Ascending aorta (tissue), 2 donors: ENCODE data around the gene SLC25A10. TPM values are rescaled to one million over a fixed set of nuclear protein-coding genes. Genes with fewer than 3 reads are reported as not detected.

Experiments
- DNase-seq, 2 donors: peaks; one replicate each; pipeline ENCODE4 v3.0.0-alpha.2; 2019; ENCODE audit warnings: low spot score in 2 of 2
- H3K27ac ChIP-seq, 2 donors: fragments of 200-600 bp; sonication (generic); one replicate each; pipeline ENCODE4 v1.5.1; 2016 to 2017; ENCODE audit warnings: mild to moderate bottlenecking in 1 of 2
- H3K27me3 ChIP-seq: fragments of 200-600 bp; sonication (generic); one replicate; pipeline ENCODE4 v1.5.1; 2017
- H3K36me3 ChIP-seq, 2 donors: fragments of 200-600 bp; sonication (generic); one replicate each; pipeline ENCODE4 v1.5.1; 2016
- H3K4me1 ChIP-seq, 2 donors: fragments of 200-600 bp; sonication (generic); one replicate each; pipeline ENCODE4 v1.5.1; 2016 to 2017; ENCODE audit warnings: mild to moderate bottlenecking in 1 of 2
- H3K4me3 ChIP-seq, 2 donors: fragments of 200-600 bp; sonication (generic); one replicate each; pipeline ENCODE4 v1.5.1; 2016 to 2017; ENCODE audit warnings: mild to moderate bottlenecking in 1 of 2
- H3K9me3 ChIP-seq, 2 donors: fragments of 200-600 bp; sonication (generic); one replicate each; pipeline ENCODE4 v1.5.1; 2016
- intact Hi-C: fragments of 100-400 bp; cut with DNase I; formaldehyde crosslinking; loops from one replicate; pipeline ENCODE4 v1.15.1; 2023
- total RNA-seq: library from RNA; depleted of rRNA; stranded (reverse); fragments of >200 nt; gene quantifications from one replicate; pipeline ENCODE4 v1.1.0, GENCODE V29; 2016
- TF ChIP-seq, protein P1 (sequence below), 3 experiments: fragments of 200-600 bp in 2 of 3; fragments of 450-650 bp in 1 of 3; sonication (generic) in 2 of 3; IDR thresholded peaks; one replicate each; pipeline ENCODE4 v1.5.1; 2016 to 2019; ENCODE audit warnings: antibody characterized with exemption in 3 of 3, mild to moderate bottlenecking in 1 of 3, moderate library complexity in 1 of 3

SLC25A10 gene
- total RNA-seq, 1 donor from 2014 or later, result 0.53 TPM

DNA sequence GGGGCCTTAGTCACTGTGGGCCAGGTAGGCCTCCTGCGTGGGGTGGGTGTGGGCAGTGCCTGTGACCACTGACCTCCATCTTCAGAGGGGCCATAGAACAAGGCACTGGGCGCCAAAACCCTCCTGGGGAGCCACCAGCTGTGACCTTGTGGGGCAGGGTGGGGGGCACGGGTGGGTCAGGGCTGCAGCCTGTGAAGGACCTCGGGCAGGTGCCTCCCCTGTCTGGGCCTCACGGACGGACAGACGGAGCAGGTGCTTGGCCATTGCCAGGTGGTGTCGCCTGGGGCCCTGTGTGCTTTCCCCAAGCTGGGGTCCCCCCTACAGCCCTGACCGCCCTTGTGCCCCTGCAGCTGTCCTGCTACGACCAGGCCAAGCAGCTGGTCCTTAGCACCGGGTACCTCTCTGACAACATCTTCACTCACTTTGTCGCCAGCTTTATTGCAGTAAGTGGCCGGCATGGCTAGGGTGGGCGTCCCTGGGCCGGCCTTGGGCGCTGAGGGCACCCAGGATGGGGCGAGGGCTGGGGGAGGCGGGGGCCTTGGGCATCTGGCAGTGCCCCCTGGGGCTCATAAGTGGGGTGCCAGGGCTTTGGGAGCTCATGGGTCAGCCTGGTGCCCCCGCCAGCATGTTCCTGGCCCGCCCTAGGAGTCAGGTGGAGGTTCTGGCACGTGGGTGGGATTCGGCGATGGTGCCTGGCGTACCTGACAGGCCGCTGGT lies 5.1 kb downstream of the SLC25A10 start:
- peaks cover 4 to 7% of the 10 kb centered on the region in 2 donors for H3K4me1 ChIP-seq
- H3K27ac ChIP-seq, result no peak overlapping the region
- no peak overlapping the region for H3K4me3 ChIP-seq
- H3K36me3 ChIP-seq, result peaks cover 0 to 4% of the 10 kb centered on the region in 2 donors
- TF ChIP-seq, protein P1, sequence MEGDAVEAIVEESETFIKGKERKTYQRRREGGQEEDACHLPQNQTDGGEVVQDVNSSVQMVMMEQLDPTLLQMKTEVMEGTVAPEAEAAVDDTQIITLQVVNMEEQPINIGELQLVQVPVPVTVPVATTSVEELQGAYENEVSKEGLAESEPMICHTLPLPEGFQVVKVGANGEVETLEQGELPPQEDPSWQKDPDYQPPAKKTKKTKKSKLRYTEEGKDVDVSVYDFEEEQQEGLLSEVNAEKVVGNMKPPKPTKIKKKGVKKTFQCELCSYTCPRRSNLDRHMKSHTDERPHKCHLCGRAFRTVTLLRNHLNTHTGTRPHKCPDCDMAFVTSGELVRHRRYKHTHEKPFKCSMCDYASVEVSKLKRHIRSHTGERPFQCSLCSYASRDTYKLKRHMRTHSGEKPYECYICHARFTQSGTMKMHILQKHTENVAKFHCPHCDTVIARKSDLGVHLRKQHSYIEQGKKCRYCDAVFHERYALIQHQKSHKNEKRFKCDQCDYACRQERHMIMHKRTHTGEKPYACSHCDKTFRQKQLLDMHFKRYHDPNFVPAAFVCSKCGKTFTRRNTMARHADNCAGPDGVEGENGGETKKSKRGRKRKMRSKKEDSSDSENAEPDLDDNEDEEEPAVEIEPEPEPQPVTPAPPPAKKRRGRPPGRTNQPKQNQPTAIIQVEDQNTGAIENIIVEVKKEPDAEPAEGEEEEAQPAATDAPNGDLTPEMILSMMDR (IDR thresholded peaks at IDR 0.05), result no peak
- H3K27me3 ChIP-seq, result no peaks in the 10 kb centered on the region
- intact Hi-C loops, result no loop called here
- no peak for DNase-seq
- H3K9me3 ChIP-seq, result no peaks in the 10 kb centered on the region

DNA sequence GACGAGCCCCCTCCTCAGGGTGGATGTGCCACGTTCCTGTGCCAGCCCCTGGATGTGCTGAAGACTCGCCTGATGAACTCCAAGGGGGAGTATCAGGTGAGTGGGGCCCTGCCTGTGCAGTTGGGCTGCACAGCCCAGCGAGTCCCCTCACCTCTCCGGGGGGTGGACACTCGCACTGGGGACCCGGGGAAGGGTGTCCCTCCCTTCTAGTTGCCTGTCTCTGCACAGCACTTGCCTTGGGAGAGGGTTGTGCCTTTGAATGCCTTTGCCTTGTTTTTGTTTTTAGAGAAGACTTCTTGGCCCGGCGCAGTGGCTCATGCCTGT lies 5.6 kb downstream of the SLC25A10 start:
- Histone ChIP-seq H3K4me1 (peaks cover 3 to 9% of the 10 kb centered on the region in 2 donors), H3K36me3 (peaks cover 0 to 4% of the 10 kb centered on the region in 2 donors), H3K27me3 (no peaks in the 10 kb centered on the region), H3K27ac (no peak overlapping the region), H3K9me3 (no peaks in the 10 kb centered on the region), H3K4me3 (no peak overlapping the region)
- intact Hi-C loops, result no loop called here
- DNase-seq, result no peak
- TF ChIP-seq, protein P1 (IDR thresholded peaks at IDR 0.05), result no peak

DNA sequence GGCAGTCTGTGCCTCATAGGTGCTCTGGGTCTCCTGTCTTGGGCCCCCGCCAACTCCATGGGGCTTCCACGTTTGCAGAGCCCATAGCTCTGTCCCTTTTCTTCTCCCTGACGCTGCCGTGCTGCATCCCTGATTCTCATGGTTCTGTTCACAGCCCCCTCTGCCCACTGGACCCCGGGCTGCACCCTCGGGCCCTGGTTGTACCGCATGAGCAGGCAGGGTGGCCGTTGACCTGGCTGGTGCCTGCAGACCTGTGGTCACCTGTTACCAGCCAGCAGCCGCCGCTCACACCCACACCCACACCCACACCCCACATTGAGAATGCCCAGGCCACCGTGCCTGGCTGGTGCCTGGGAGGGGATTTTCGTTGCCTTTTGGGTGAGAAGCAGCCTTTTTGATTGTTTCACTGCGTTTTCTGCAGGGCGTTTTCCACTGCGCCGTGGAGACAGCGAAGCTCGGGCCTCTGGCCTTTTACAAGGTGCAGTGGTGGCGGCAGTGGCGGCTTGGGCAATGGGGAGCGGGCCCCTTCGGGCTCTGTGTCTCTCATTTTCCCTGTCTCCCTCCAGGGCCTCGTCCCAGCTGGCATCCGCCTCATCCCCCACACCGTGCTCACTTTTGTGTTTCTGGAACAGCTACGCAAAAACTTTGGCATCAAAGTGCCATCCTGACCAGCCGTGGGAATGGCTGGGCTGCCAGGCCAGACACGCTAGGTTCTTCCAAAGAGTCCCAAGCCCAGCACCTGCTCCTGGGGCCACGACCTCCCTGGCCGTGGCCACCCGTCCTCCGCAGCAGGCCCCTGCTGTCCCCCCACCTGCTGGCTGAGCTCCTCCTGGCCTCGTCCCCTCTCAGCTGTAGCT lies 7.6 kb downstream of the SLC25A10 start:
- DNase-seq, result no peak
- Histone ChIP-seq H3K4me3 (no peak overlapping the region), H3K27ac (no peak overlapping the region), H3K4me1 (peaks cover 0 to 8% of the 10 kb centered on the region in 2 donors), H3K36me3 (peaks cover 0 to 4% of the 10 kb centered on the region in 2 donors), H3K9me3 (no peaks in the 10 kb centered on the region), H3K27me3 (no peaks in the 10 kb centered on the region)
- intact Hi-C loops, result no loop called here
- TF ChIP-seq, protein P1 (IDR thresholded peaks at IDR 0.05), result no peak

DNA sequence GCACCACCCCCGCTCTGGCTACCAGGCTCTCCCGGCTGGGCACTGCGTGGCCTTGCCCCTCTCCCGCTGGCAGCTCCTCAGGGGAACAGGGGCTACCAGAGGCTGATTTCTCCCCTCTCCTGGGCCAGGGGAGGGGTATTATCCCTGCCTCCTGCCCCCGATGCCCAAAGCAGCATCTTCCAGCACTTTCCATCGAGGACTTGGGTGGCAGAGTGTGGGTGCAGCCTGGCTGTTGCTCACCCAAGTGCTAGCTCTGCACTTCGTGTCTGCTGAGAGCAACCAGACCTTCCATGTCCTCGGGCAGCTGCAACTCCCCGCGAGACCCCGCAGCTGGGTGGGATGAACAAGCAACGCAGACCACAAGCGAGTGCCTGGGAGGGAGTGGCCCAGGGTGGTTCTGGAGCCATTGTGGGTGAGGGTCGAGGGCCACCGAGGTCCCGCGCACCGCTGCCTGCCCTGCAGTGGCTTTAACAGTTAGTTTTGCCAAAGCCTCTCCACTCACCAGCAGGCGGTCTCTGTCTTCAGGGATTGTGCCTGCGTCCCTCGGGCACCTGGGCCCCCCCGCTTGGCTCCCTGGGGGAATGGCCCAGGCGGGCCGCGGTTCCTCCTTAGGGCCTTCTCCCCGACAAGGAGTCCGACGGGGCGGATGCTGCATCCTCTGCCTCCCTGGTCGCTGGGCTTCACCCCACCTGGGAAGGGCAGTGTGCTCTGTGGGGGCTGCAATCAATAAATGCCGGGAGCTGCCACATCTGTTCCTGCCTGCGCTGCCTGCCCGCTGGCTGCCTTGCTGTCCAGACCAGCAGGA lies 8.4 kb downstream of the SLC25A10 start:
- Histone ChIP-seq H3K27ac (no peak overlapping the region), H3K27me3 (no peaks in the 10 kb centered on the region), H3K4me3 (no peak overlapping the region), H3K4me1 (peaks cover 0 to 8% of the 10 kb centered on the region in 2 donors), H3K36me3 (peaks cover 0 to 4% of the 10 kb centered on the region in 2 donors), H3K9me3 (no peaks in the 10 kb centered on the region)
- no peak for DNase-seq
- TF ChIP-seq, protein P1 (IDR thresholded peaks at IDR 0.05), result no peak
- intact Hi-C loops, result no loop called here

DNA sequence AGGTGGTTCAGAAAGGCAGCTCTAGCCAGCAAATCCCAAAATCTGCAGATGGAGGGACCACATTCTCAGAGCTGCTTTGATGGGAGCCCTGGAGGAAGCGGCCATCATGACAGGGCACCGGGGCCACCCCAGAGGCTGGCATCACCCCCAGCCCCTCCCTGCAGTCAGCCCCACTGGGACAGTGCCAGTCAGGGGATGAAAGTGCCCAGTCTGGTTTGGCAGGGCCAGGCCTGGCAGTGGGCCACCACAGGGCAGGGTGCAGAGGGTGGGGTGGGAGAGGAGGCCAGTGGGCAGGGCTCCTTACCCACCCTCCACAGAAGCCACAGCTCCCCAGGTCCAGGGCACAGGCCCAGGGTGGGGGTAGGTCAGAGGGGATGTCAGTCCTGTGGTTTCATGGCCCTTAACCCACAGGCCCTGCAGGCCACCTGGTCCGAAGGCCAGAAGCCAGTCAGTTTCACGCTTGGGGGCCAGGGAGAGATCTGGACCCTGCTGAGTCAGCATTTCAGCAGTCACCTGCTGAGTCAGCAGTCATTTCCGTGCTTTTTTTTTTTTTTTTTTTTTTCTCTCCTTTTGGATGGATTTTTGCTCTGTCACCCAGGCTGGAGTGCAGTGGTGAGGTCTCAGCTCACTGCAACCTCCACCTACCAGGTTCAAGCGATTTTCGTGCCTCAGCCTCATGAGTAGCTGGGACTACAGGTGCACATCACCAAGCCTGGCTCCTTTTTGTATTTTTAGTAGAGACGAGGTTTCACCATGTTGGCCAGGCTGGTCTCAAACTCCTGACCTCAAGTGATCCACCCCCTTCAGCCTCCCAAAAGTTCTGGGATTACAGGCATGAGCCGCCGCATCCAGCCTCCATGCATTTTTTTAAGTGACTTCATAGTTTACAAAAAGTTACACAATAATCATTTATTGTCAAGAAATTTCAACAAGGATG lies 10.4 kb downstream of the SLC25A10 start:
- Histone ChIP-seq H3K27me3 (no peaks in the 10 kb centered on the region), H3K4me3 (no peak overlapping the region), H3K9me3 (no peaks in the 10 kb centered on the region), H3K27ac (no peak overlapping the region), H3K4me1 (peaks cover 0 to 8% of the 10 kb centered on the region in 2 donors), H3K36me3 (peaks cover 0 to 4% of the 10 kb centered on the region in 2 donors)
- intact Hi-C loops, result no loop called here
- TF ChIP-seq, protein P1 (IDR thresholded peaks at IDR 0.05), result no peak
- no peak for DNase-seq
